OCI-LY3 (cell line): ENCODE measurements around the gene ADARB2.

Experiments used
- H2AFZ ChIP-seq: fragments of 200-600, 300-600 bp; shearing (Covaris generic); 2 replicates; pipeline ENCODE4 v1.6.0; 2014; ENCODE audit warnings: antibody characterized with exemption, low read depth, low read length
- H3K27ac ChIP-seq: fragments of 200-600, 300-600 bp; sonication (generic); 2 replicates; pipeline ENCODE4 v1.5.1; 2014; ENCODE audit warnings: mild to moderate bottlenecking, low read length, moderate library complexity, mixed read lengths
- H3K27me3 ChIP-seq: fragments of 200-600, 300-600 bp; sonication (generic); 2 replicates; pipeline ENCODE4 v1.6.1; 2014; ENCODE audit warnings: low read depth, low read length, mixed read lengths
- H3K36me3 ChIP-seq: fragments of 200-600, 300-600 bp; sonication (generic); replicated peaks from 2 replicates; pipeline ENCODE3; 2014; ENCODE audit warnings: low read depth, low read length, mixed read lengths
- H3K4me1 ChIP-seq: fragments of 300-600, 200-600 bp; sonication (generic); 2 replicates; pipeline ENCODE4 v1.6.1; 2014; ENCODE audit warnings: low read length, mixed read lengths
- H3K4me2 ChIP-seq: fragments of 200-600, 300-600 bp; sonication (generic); 2 replicates; pipeline ENCODE4 v1.6.1; 2014; ENCODE audit warnings: low read length, mixed read lengths
- H3K4me3 ChIP-seq: fragments of 300-600, 200-600 bp; sonication (generic); 2 replicates; pipeline ENCODE4 v1.5.1; 2014; ENCODE audit warnings: antibody characterized with exemption, mild to moderate bottlenecking, low read length, moderate library complexity
- H3K79me2 ChIP-seq: fragments of 300-600, 200-600 bp; shearing (Covaris generic); 2 replicates; pipeline ENCODE4 v1.6.1; 2014; ENCODE audit warnings: mild to moderate bottlenecking, low read length, mixed read lengths
- H3K9ac ChIP-seq: fragments of 300-600, 200-600 bp; shearing (Covaris generic); 2 replicates; pipeline ENCODE4 v1.6.0; 2014; ENCODE audit warnings: mild to moderate bottlenecking, low read length, moderate library complexity
- H3K9me3 ChIP-seq: fragments of 200-600, 300-600 bp; shearing (Covaris generic); 2 replicates; pipeline ENCODE4 v1.6.1; 2014; ENCODE audit warnings: low read length, mixed read lengths; ENCODE audit not compliant: insufficient read depth
- H4K20me1 ChIP-seq: fragments of 200-600, 300-600 bp; sonication (generic); 2 replicates; pipeline ENCODE4 v1.6.1; 2016; ENCODE audit warnings: low read length, mixed read lengths; ENCODE audit not compliant: insufficient read depth
- CTCF ChIP-seq: fragments of 200-600, 300-600 bp; sonication (generic); IDR thresholded peaks from 2 replicates; pipeline ENCODE4 v1.5.1; 2014; ENCODE audit warnings: antibody characterized with exemption, low read length, low read depth
- EZH2phosphoT487 ChIP-seq: fragments of 200-600 bp; shearing (Covaris generic); IDR thresholded peaks from 2 replicates; pipeline ENCODE4 v1.6.1; 2018; ENCODE audit warnings: antibody characterized with exemption, mixed run types, low read depth

The ADARB2 gene

GRCh38 chr10:1581189-1581588 is 156.1 kb downstream of the ADARB2 start:
- no peak overlapping the region for H3K27ac ChIP-seq
- H3K4me3 ChIP-seq = no peak overlapping the region
- TF ChIP-seq CTCF = no peak
- no peak for TF ChIP-seq EZH2phosphoT487
- no peak overlapping the region for H2AFZ ChIP-seq
- no peaks in the 10 kb centered on the region for H3K27me3 ChIP-seq
- H3K4me1 ChIP-seq = no peaks in the 10 kb centered on the region
- no peaks in the 10 kb centered on the region for H3K36me3 ChIP-seq
- H3K4me2 ChIP-seq = no peak overlapping the region
- H3K9ac ChIP-seq = no peak overlapping the region
- no peaks in the 10 kb centered on the region for H3K79me2 ChIP-seq
- no peaks in the 10 kb centered on the region for H3K9me3 ChIP-seq
- H4K20me1 ChIP-seq = no peaks in the 10 kb centered on the region

GRCh38 chr10:1579671-1580070 is 157.7 kb downstream of the ADARB2 start:
- Histone ChIP-seq H3K36me3 (no peaks in the 10 kb centered on the region), H3K27ac (no peak overlapping the region), H2AFZ (no peak overlapping the region), H3K4me3 (no peak overlapping the region), H3K4me1 (no peaks in the 10 kb centered on the region), H3K9ac (no peak overlapping the region), H3K4me2 (no peak overlapping the region), H3K79me2 (no peaks in the 10 kb centered on the region), H3K9me3 (no peaks in the 10 kb centered on the region), H3K27me3 (no peaks in the 10 kb centered on the region), H4K20me1 (no peaks in the 10 kb centered on the region)
- TF ChIP-seq CTCF (no peak), EZH2phosphoT487 (no peak)

GRCh38 chr10:1579141-1579491 is 158.2 kb downstream of the ADARB2 start:
- no peak overlapping the region for H3K4me3 ChIP-seq
- H3K27me3 ChIP-seq = no peaks in the 10 kb centered on the region
- no peaks in the 10 kb centered on the region for H3K9me3 ChIP-seq
- TF ChIP-seq EZH2phosphoT487 = no peak
- TF ChIP-seq CTCF = no peak
- H3K36me3 ChIP-seq = no peaks in the 10 kb centered on the region
- H3K4me1 ChIP-seq = no peaks in the 10 kb centered on the region
- H2AFZ ChIP-seq = no peak overlapping the region
- H4K20me1 ChIP-seq = no peaks in the 10 kb centered on the region
- no peak overlapping the region for H3K4me2 ChIP-seq
- no peak overlapping the region for H3K27ac ChIP-seq
- H3K79me2 ChIP-seq = no peaks in the 10 kb centered on the region
- no peak overlapping the region for H3K9ac ChIP-seq

- H3K4me2 ChIP-seq = no peak overlapping the region
- no peaks in the 10 kb centered on the region for H4K20me1 ChIP-seq
- H3K4me1 ChIP-seq = no peaks in the 10 kb centered on the region
- H3K4me3 ChIP-seq = no peak overlapping the region
- H3K9ac ChIP-seq = no peak overlapping the region
- TF ChIP-seq EZH2phosphoT487 (no peak), CTCF (no peak)
- H3K27ac ChIP-seq = no peak overlapping the region
- H3K36me3 ChIP-seq = no peaks in the 10 kb centered on the region
- no peak overlapping the region for H2AFZ ChIP-seq
- H3K79me2 ChIP-seq = no peaks in the 10 kb centered on the region
- no peaks in the 10 kb centered on the region for H3K9me3 ChIP-seq
- H3K27me3 ChIP-seq = no peaks in the 10 kb centered on the region
Observed at GRCh38 chr10:1578392-1579140, 158.8 kb downstream of the ADARB2 start.
